ENCODE data around the gene EXOC7. TPM values are rescaled to one million over a fixed set of nuclear protein-coding genes. Genes with fewer than 3 reads are reported as not detected.

Gene EXOC7
- total RNA-seq, 1 experiment from 2014 or later: 160 TPM

DNA sequence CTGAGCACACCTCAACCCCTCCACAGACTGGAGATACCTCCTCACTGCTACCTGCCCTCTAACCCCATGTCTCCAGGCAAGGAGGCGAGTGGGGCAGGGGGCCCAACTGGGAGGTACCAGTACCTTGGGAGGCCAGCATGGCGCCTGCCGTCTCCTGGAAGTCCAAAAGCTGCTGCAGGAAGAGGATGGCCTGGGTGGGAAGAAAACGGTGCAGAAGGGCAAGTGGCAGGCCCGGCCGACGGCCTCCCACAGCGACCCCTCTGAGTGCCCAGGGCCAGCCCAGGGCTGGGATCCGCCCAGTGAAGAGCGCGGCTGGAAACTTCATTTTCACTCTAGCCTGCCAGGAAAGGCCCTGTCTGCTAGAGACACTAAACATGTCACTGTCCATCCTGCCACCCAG, 16.1 kb downstream of the EXOC7 start:
- H2BK120ac ChIP-seq (ENCODE audit: low read depth, low read length, poor library complexity, severe bottlenecking): no peak overlapping the region
- H4K91ac ChIP-seq (ENCODE audit: insufficient read length, low read depth, low read length): no peak overlapping the region
- H3K9ac ChIP-seq (ENCODE audit: extremely low read depth, insufficient read length, low read length): no peak overlapping the region
- H3K23me2 ChIP-seq (ENCODE audit: insufficient read length, low read depth, low read length, poor library complexity, severe bottlenecking): no peaks in the 10 kb centered on the region
- no peak overlapping the region for H3K56ac ChIP-seq (ENCODE audit: insufficient read length, low read depth, low read length)
- TF ChIP-seq, protein P1, sequence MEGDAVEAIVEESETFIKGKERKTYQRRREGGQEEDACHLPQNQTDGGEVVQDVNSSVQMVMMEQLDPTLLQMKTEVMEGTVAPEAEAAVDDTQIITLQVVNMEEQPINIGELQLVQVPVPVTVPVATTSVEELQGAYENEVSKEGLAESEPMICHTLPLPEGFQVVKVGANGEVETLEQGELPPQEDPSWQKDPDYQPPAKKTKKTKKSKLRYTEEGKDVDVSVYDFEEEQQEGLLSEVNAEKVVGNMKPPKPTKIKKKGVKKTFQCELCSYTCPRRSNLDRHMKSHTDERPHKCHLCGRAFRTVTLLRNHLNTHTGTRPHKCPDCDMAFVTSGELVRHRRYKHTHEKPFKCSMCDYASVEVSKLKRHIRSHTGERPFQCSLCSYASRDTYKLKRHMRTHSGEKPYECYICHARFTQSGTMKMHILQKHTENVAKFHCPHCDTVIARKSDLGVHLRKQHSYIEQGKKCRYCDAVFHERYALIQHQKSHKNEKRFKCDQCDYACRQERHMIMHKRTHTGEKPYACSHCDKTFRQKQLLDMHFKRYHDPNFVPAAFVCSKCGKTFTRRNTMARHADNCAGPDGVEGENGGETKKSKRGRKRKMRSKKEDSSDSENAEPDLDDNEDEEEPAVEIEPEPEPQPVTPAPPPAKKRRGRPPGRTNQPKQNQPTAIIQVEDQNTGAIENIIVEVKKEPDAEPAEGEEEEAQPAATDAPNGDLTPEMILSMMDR (conservative IDR thresholded peaks at IDR 0.05): no peak
- no peak overlapping the region for H2BK12ac ChIP-seq (ENCODE audit: insufficient read length, low read depth, low read length)
- no peaks in the 10 kb centered on the region for H3K79me1 ChIP-seq (ENCODE audit: insufficient read depth, low read depth, low read length, poor library complexity, severe bottlenecking)
- no peaks in the 10 kb centered on the region for H3K9me3 ChIP-seq (ENCODE audit: control insufficient read depth, low read depth, low read length)
- no peak overlapping the region for H3K4ac ChIP-seq (ENCODE audit: low read depth, low read length)
- H3K27me3 ChIP-seq (ENCODE audit: insufficient read depth, low read length): no peaks in the 10 kb centered on the region
- no peaks in the 10 kb centered on the region for H3K79me2 ChIP-seq (ENCODE audit: insufficient read depth, low read length)
- Mint-ChIP-seq H3K4me1 (no peaks in the 10 kb centered on the region), H3K36me3 (ENCODE audit: insufficient read depth in 1 of 3, low read depth in 3 of 3) (peaks cover 18 to 82% (median 78%) of the 10 kb centered on the region in 3 experiments; a peak in 6 of 7 replicates), H3K27me3 (ENCODE audit: low read depth) (no peaks in the 10 kb centered on the region), H3K4me3 (no peak overlapping the region), H3K9me3 (no peaks in the 10 kb centered on the region), H3K27ac (no peak overlapping the region)
- H3K4me2 ChIP-seq (ENCODE audit: insufficient read depth, insufficient read length, low read length): no peak overlapping the region
- no peak overlapping the region for H3K18ac ChIP-seq (ENCODE audit: insufficient read length, low read depth, low read length)
- H2AFZ ChIP-seq (ENCODE audit: low read length): no peak overlapping the region
- H2AK5ac ChIP-seq (ENCODE audit: insufficient read length, low read length): no peak overlapping the region
- H3K27ac ChIP-seq (ENCODE audit: insufficient read length, low read depth, low read length): no peak overlapping the region
- no peak overlapping the region for H4K5ac ChIP-seq (ENCODE audit: insufficient read length, low read depth, low read length)
- no peak overlapping the region for H3K23ac ChIP-seq (ENCODE audit: insufficient read length, low read depth, low read length)
- H3K14ac ChIP-seq (ENCODE audit: insufficient read depth, low read length): no peak overlapping the region
- no peak overlapping the region for H4K8ac ChIP-seq (replicated peaks; ENCODE audit: insufficient read length, low read depth, low read length)
- H3T11ph ChIP-seq (ENCODE audit: low read length): no peak overlapping the region
- no peak overlapping the region for H2BK20ac ChIP-seq (ENCODE audit: low read depth, low read length, poor library complexity, severe bottlenecking)
- no CpG with 5 or more reads among the region's 11 CpGs for WGBS (ENCODE audit: extremely low coverage, insufficient read length, low lambda C conversion rate)
- DNase-seq: no peak
- no peak overlapping the region for H2BK15ac ChIP-seq (ENCODE audit: low read depth, low read length)
- H2BK5ac ChIP-seq (ENCODE audit: insufficient read length, low read length): no peak overlapping the region
- H3K4me1 ChIP-seq (ENCODE audit: insufficient read depth, low read length): no peaks in the 10 kb centered on the region
- H4K20me1 ChIP-seq (ENCODE audit: control insufficient read depth, insufficient read depth, insufficient read length): no peaks in the 10 kb centered on the region
